ENCODE data around the gene CLIC1.

GRCh38 chr6:31730631-31731086, 5.7 kb downstream of the CLIC1 start:
- TF ChIP-seq POLR2A (IDR thresholded peaks at IDR 0.05) (no peak), POLR2AphosphoS5 (IDR thresholded peaks at IDR 0.05) (no peak)
- TF ChIP-seq, protein P1, sequence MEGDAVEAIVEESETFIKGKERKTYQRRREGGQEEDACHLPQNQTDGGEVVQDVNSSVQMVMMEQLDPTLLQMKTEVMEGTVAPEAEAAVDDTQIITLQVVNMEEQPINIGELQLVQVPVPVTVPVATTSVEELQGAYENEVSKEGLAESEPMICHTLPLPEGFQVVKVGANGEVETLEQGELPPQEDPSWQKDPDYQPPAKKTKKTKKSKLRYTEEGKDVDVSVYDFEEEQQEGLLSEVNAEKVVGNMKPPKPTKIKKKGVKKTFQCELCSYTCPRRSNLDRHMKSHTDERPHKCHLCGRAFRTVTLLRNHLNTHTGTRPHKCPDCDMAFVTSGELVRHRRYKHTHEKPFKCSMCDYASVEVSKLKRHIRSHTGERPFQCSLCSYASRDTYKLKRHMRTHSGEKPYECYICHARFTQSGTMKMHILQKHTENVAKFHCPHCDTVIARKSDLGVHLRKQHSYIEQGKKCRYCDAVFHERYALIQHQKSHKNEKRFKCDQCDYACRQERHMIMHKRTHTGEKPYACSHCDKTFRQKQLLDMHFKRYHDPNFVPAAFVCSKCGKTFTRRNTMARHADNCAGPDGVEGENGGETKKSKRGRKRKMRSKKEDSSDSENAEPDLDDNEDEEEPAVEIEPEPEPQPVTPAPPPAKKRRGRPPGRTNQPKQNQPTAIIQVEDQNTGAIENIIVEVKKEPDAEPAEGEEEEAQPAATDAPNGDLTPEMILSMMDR (IDR thresholded peaks at IDR 0.05), result no peak
